ENCODE data around the gene CEACAM20. TPM values are rescaled to one million over a fixed set of nuclear protein-coding genes. Genes with fewer than 3 reads are reported as not detected.
A peak's percentile ranks its signal among the peaks of the same experiment; 100 is the strongest.
"Not testable (repeated sequence)": the region's sequence is repeated elsewhere in the genome, so short reads cannot be mapped to it uniquely, and the experiment has no call there.

The CEACAM20 gene
- total RNA-seq, 1 experiment from 2014 or later = not detected

- DNase-seq (ENCODE audit: low read depth) = no peak
Observed at GRCh38 chr19:44496711-44497110, 32.8 kb downstream of the CEACAM20 start.

DNA sequence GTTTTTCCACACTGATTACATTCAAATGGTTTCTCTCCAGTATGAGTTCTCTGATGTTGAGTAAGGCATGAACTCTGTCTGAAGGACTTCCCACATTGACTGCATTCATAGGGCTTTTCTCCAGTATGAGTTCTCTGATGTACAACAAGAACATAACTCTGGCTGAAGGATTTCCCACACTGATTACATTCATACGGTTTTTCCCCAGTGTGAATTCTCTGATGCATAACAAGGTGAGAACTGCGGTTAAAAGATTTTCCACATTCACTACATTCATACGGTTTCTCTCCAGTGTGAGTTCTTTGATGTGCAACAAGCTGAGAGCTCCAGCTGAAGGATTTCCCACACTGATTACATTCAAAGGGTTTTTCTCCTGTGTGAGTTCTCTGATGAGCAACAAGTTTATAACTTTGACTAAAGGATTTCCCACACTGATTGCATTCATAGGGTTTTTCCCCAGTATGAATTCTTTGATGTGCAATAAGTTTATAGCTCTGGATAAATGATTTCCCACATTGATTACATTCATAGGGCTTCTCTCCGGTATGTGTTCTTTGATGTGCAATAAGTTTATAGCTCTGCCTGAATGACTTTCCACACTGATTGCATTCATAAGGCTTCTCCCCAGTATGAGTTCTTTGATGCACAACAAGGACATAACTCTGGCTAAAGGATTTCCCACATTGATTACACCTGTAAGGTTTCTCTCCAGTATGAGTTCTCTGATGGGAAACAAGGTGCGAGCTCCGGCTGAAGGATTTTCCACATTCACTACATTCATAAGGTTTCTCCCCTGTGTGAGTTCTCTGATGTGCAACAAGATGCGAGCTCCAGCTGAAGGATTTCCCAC lies 52.7 kb downstream of the CEACAM20 start:
- DNase-seq (ENCODE audit: low read depth) = peak; percentile 35

DNA sequence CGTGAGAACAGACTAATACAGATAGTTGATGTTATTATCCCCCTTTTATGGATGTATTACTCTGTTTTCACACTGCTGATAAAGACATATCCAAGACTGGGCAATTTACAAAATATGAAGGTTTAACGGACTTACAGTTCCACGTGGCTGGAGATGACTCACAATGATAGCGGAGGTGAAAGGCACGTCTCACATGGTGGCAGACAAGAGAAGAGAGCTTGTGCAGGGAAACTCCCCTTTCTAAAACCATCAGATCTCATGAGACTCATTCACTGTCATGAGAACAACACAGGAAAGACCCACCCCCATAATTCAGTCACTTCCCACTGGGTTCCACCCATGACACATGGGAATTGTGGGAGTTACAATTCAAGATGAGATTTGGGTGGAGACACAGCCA lies 60.7 kb downstream of the CEACAM20 start:
- DNase-seq (ENCODE audit: low read depth) = not testable (repeated sequence)

DNA sequence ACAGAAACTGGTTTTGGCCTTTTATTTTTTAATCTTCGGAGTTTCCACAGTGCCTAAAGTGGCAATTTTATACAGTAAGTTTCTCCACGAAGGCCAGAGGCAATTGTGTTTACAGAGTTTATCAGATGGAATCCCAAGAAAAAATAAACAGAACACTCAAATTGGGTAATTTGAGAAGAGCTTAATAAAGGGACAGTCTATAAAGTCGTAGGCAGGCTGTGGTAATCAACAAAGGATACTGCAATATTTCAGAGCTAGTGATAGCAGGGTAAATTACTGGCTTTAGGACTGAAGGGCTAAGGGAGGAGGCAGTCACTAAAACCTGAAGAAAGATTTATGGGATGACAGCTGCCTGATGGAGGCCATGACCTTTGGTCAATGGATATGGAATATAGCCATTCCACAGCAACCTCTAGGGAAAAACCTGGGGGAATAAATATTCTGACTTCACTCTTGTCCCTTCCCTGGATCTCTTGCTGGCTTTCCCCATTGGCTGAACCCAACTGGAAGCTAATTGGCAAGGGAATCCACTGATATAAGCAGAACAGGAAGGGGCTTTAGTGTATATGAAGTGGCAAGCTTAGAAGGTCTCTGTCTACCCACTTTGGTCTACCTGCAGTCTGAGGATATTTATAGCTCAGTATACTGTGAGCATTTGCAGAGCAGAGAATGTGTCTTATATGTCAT lies 66.7 kb downstream of the CEACAM20 start:
- peak; percentile 13 for DNase-seq (ENCODE audit: low read depth)

Other genes starting within 250 kb of the CEACAM20 start
- 0.69 and 0.81 TPM in 2 replicates for gene ZNF235, start 224.7 kb downstream of the CEACAM20 start, total RNA-seq (2014; rRNA removed; shearing (Covaris generic))
- gene ZNF112, start 173.0 kb downstream of the CEACAM20 start, total RNA-seq (2014; rRNA removed; shearing (Covaris generic)) = 3.2 and 7.0 TPM in 2 replicates
- 1.6 and 2.3 TPM in 2 replicates for gene ZNF285, start 128.1 kb downstream of the CEACAM20 start, total RNA-seq (2014; rRNA removed; shearing (Covaris generic))
- gene ZNF229, start 81.2 kb downstream of the CEACAM20 start, total RNA-seq (2014; rRNA removed; shearing (Covaris generic)) = 7.7 and 13.2 TPM in 2 replicates
- 10.4 and 17.2 TPM in 2 replicates for gene ZNF180, start 29.2 kb downstream of the CEACAM20 start, total RNA-seq (2014; rRNA removed; shearing (Covaris generic))
- gene IGSF23, start 83.9 kb upstream of the CEACAM20 start, total RNA-seq (2014; rRNA removed; shearing (Covaris generic)) = 0.22 and 0.81 TPM in 2 replicates
- gene PVR, start 114.2 kb upstream of the CEACAM20 start, total RNA-seq (2014; rRNA removed; shearing (Covaris generic)) = 95.2 and 146 TPM in 2 replicates
- 1.2 and 1.8 TPM in 2 replicates for gene CEACAM19, start 141.8 kb upstream of the CEACAM20 start, total RNA-seq (2014; rRNA removed; shearing (Covaris generic))
- gene CEACAM16, start 169.5 kb upstream of the CEACAM20 start, total RNA-seq (2014; rRNA removed; shearing (Covaris generic)) = not detected in 2 replicates
- 6.8 and 21.6 TPM in 2 replicates for gene BCL3, start 219.0 kb upstream of the CEACAM20 start, total RNA-seq (2014; rRNA removed; shearing (Covaris generic))
- not detected in 2 replicates for gene CBLC, start 248.2 kb upstream of the CEACAM20 start, total RNA-seq (2014; rRNA removed; shearing (Covaris generic))